Measurements from ENCODE around the gene CTIF.
A peak's percentile ranks its signal among the peaks of the same experiment; 100 is the strongest.

CTIF gene

DNA sequence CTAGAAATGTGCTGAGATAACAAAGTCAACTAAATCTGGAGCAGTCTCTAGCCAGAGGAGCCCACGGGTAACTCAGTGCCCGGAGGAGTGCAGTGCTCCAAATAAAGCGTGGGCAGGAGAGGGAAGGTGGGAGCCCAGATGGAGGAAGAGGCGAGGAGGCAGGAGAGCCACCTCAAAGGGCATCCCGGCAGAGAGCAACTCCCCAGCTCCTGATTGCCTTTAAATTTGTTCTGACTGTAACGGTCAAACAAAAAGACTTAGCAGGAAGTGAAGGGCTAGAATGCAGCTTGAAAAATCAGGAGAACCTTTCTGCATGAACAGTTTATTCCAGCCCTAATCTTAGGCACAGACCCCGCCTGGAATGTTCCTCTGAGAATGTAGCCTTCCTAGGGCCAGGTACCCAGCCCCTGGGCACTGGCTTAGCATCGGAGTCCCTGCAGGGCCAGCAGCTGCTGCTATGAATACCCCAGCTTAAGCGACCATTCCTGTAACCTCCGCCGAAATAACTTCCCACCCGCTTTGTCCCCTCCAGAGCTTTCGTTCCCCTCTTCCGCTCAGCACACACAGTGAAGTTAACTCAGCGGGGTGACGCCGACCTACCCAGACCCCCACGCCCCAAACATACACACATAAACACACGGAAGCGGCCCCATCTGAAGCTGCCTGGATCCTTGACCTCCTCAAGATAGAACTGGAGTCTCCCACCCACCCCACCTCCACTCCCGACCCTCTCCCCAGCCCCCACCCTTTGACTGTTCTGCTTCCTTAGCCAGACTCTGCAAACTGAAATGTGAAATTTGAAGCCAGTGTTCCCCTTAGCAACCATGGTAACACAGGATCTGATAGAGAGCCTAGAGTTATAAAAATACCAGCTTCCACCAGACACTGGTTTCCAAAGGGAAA, 288.7 kb downstream of the CTIF start:
- peak in 1 of 2 experiments; percentile 27 for DNase-seq

DNA sequence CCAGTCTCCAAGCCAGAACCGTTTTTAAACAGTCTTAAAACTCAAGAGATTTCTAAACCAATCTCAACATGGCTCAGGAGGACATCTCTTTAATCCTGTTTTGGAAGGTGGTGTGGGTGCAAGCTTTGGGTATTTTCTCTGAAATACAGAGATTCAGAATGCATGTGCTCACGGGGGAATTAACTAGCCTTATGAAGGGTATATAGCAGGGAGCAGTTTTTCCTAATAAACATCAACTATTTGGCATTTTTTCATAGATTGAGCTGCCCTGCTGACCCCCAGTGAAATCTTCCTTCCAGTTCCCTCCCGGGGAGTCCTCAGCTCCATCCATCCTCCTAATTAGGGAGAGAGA, 289.3 kb downstream of the CTIF start:
- no peak for DNase-seq

DNA sequence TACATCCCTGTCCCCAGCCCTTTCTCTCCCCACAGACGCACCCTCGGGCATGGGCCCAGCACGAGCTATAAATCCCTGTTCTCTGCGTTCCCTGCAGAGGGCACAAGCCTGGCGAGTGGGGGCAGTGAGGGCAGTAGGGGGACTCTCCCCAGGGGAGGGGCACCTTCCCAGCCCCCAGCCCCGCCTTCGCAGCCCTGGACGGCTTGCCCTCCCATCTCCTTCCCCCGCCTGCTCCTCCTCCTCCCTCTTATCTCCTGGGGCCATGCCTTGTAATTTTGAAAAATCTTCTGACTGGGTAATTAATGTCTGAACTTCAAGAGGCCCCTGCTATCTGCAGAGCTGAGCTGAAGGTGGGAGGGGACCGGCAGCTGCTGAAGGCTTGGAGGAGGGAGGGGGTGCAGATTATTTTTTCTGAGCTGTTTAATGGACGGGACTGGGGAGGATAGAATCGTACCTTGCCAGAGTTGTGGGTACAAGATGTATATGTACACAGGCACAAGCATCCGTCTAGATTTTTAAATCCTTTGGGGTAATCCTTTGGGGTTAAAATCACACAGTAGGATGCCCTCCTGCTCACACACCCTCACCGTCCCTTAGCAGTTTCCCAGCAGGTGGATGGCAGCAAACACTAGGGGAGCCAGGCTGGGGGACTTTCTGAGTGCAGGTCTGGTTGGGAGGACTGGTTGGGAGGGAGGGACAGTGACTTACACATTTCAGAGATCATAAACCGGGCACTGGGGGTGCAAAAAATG, 290.0 kb downstream of the CTIF start:
- peak in 1 of 2 experiments; percentile 67 for DNase-seq

DNA sequence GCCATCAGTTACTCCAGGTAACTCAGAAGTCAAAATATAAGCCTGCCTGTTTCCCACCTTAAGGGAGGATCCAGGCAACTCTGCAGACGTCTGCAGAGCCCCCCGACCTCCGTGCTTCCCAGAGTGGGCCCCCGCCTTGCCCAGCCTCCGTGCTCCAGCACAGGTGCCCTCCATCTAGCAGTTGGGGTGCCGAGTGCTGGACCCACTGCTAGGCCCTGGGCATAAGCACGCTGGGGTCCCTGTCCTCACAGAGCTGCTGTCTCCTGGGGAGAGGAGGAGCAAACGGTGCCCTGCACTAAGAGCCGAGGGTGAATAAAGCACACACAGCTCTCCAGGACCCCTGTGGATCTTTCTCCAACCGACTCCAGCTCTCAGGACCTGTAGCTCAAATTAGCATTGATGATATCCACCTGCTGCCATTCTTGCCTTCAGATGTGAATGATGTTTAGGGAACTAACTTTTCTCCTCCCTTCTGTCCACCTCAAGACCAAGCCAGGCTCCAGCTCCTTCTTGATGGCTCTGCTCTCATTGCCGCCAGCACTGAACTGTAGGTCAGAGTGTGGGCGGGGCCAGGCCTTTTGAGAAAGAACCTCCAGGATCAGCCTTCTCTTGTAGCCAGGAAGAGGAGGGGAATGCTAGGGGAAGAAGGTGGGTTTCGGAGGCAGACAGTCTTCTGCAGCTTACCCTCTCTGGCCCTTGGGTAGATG, 290.8 kb downstream of the CTIF start:
- DNase-seq = no peak

DNA sequence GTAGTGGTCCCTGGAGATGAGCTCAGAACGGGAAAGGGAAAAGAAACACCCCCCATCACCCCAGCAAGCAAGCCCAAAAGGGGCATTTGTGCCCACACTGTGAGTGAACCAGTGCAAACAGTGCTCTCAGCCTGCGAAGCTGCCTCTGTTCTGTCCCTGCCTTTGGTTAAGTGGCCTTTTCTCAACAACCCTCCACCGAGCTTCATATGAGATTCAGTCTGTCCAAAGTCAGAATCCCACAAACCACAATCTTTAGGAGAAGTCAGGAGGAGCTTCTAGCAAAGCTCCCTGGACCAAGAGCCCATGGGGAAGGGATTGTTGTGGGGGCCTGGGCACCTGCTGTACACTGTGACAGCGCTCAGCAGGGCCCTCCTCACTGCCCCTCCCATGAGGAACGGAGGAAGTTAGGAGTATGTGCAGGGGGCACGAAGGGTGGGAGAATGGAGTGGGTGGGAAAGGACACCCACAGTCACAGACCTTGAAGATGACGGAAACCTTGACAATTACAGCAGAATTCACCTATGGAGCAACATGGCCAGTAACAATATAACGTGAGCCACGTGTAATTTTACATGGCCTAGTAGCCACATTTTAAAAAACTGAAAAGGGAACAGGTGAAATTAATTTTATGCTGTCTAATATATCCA, 292.4 kb downstream of the CTIF start:
- DNase-seq = no peak

DNA sequence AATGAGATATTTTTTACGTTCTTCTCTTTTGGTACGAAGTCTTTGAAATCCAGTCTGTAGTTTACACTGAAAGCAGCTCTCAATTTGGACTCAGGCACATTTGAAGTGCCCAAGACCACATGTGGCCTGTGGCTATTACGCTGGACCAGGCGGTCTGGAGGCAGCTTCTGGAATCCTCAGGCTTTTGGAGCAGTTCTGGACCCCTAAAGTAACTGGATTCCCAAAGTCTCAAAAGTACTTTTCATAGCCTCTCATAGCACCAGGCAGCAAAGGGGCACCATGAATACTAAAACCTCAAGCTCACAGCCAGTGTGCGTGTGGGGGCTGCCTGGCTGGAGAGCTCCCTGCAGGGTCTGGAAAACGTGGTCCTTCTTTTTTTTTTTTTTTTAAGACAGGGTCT, 293.0 kb downstream of the CTIF start:
- no peak for DNase-seq

DNA sequence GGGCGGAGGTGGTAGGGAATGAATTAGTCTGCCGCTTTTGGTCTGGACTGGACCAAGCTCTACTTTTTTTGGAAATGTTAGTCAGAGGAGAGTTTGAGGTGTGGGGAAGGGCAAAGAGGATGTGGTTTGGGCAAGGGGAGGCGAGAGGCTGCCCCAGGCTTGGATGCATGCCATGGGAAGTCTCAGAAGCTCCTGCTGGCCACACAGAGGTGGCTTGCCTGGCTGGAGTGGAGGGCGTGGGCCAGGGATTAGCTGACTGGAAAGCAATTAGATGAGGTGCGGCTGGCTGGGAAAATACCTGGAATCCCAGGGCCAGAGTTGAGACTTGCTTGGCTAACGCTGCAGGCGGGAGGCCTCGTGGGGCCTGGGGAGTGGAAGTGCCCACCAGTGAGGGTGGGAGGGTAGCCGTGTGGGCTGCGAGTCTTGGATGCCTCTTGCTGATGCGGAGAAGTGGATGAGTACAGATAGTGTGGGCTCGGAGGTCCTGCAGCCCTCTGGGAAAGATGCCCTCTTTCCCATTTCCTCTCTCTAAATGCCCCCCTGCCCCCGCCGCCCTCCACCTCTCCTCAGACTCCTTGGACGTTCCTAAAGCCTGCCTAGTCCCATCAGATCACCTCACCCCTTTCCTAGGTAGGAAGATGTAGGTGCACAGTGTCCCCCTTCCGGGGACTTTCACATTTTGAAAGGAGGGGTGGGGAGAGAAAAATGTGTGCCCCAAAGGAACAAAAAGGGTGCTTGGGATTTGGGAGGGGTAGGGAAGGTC, 294.3 kb downstream of the CTIF start:
- no peak for DNase-seq

DNA sequence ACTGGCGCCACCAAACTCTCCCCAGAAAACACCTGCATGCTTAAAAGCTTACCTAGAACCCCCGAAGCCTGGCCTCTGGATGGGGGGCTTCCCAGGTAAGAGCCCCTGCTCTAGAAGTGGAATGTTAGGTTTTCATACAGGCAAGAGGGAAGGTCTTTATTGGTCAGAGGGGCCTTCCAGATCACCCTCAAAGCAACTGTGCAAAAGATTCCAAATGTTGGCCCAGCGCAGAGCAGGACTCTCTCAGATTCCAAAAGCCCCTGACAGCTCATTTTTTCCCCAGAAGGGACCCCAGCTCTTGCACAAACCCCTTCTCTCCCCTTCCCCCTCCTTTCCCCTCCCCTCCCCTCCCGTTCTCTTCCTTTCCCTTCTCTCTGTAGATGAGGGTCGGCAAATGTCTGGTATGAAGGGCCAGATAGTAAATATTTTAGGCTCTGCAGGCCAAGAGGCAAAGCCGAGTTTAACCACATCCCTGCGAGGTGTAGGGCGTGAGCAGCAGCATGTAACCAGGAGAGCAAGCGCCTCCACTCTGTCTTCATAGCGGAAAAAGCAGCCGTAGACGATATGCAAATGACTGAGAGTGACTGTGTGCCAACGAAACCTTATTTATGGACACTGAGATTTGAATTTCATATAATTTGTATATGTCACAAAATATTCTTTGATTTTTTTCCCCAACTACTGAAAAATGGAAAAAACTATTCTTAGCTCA, 295.0 kb downstream of the CTIF start:
- DNase-seq = no peak

DNA sequence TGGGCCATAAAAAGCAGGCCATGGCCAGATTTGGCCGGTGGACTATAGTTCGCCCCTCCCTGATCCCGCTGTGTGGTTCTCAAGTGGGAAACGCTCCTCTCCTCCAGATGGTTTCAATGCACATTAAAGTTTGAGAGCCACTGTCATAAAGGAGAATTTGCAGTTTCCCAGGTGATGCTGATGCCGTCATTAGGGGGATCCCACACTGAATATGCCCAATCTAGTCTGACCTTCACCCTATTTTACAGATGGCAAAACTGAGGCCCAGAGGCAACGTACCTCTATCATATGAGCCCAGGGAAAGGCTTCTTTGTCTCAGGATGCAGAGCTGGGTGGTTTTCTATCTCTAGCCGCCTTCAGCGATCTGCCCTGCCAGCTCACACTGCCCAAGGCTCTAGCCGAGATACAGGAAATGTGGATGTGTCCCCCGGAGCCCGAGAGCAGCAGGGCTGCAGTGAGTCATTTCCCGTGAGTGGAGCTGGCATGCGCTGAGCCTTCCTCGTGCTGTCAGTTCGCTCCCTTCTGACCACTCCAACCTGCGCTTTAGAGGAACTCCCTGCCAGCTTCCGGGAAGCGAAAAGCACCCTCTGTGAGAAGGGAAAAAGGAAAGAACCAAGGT, 295.7 kb downstream of the CTIF start:
- no peak for DNase-seq

DNA sequence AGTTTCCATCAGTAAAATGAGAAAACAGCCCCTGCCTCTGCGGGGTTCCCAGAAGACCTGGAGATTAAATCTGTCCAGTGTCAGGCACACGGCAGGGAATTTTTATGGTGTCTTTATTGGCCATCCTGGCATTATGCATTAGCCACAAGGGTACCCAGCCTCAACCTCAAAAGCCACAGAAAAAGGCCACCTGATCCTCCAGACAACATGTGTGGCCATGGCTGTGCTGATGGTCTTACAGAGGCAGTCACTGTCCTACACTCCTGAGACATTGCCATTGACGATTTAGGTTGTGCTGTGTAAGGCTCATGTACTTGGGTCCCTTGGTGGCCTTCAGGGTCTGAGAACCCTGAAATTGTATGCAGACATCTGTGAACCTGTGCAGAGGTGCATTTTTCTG, 296.3 kb downstream of the CTIF start:
- no peak for DNase-seq

DNA sequence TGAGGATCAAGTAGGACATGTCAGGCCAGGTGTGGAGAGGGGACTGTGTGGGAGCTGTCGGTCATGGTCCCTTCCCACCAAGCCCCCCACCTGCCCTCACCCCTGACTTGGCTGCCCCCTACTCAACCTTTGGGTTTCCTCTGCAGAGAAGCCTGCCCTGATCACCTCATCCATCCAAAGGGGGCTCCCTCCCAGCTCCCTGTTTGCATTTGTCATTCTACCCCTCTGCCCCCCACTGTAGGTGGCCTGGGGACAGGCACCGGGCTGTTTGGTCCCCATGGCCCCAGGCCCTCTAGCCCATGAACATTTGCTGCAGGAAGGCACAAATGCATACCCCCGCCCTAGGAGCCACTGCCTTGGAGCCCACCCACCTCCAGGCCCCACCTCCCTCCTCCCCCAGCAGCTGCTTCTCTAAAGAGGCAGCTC, 296.9 kb downstream of the CTIF start:
- no peak for DNase-seq

DNA sequence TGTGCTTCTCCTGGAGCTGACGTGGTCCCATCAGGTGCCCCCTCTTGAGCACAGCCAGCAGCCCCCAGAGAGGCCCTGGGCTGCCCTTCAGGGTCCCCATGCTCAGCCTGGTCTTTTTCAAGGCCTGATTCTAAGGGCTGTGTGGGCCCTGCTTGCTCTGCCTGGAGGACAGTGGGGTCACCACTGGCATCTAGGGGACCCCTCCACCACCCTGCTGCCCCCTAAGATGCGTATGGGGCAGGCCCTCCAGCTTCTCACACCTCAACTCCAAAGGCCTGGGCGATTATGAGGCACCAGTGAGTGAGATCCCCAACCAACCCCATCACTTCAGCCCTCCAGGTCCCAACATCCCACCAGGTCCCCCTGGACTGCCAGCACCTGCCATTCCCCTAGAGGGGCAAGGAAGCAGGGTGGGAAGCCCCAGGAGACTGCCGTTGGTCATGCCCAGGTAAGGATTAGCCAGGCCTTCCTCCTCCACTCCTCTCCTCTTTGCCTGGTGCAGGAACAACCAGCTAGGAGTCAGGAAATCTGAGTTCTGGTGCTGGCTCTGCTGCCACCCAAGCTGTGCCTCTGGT, 297.5 kb downstream of the CTIF start:
- DNase-seq = no peak

DNA sequence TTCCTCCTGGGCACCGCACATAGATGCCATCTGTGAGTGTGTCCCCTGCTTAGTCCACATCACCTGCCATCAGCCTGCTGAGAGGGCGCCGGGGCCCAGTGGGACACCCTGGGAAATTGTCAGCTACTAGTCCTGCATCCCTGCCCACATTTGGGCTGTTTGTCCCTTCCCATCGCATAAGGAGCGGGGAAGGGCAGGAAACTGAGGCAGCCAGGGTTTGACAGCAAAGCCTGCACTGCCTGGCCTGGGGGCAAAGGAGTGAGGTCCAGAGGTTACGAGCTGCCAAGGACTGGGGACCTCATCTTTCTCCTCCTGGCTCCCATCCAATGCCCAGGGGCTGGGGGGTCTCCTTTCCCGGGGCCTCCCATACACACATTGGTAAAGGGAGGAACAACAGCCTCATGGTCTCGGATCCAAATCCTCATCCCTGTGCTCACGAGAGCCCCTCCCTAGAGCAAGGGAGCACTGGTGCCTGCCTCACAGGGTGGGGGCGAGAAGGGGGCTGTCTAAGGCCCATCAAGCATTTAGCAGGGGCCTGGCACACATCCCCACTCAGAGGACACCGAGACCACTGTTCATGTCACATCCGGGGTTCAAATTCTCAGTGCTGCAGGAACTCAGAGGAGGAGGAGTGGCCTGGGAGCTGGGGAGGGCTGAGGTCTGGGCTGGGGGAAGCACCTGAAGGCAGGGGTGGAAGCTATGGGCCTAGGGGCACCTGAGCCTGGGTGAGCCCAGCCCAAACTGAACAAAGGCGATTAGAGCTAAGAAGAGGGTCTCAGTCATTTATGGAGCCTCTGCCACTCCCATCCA, 298.2 kb downstream of the CTIF start:
- DNase-seq = no peak

DNA sequence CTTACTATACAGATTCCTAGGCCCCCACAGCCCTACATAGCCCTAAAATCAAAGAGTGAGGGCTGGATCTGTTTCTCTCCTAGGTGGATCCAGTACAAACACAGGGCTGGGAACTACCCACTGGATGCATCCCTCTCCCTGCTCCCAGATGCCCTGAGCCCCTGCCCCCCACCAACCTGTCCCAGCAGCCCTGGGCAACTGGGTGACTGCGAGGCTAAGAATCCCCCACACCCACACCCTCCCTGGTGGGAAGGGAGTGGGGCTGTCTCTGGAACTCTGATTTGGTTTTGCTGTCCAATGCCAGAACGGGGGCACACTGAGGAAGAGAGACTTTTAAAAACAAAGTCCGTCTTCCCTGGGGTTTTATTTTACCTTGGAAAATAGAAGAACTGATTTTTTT, 298.8 kb downstream of the CTIF start:
- no peak for DNase-seq

DNA sequence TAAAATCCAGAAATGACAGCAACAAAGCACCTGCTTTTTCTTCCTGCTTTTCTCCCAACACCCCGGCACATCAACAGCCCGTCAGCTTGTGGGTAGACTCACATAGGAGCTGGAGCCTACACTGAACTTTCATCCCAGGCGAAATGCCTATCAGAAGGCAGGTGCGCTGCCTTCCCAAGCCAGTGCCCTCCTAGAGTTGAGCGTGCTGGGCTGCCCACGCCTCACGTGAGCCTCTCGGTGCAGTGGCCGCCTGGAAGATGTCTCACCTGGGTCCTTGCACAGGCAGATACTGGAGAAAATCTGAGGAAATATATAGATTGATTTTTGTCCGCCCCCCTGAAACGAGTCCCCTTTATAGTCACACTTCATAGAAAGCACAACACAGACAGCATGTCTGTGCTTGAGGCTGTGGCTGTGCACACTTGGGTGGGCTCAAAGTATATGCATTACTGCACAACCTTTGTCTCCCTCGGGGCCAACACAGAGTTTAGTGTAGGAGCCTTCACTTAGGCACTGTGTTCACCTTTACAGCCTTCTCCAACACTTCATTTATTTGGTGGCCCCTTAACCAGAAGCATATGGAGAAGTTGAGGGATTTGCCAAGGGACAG, 299.4 kb downstream of the CTIF start:
- no peak for DNase-seq

DNA sequence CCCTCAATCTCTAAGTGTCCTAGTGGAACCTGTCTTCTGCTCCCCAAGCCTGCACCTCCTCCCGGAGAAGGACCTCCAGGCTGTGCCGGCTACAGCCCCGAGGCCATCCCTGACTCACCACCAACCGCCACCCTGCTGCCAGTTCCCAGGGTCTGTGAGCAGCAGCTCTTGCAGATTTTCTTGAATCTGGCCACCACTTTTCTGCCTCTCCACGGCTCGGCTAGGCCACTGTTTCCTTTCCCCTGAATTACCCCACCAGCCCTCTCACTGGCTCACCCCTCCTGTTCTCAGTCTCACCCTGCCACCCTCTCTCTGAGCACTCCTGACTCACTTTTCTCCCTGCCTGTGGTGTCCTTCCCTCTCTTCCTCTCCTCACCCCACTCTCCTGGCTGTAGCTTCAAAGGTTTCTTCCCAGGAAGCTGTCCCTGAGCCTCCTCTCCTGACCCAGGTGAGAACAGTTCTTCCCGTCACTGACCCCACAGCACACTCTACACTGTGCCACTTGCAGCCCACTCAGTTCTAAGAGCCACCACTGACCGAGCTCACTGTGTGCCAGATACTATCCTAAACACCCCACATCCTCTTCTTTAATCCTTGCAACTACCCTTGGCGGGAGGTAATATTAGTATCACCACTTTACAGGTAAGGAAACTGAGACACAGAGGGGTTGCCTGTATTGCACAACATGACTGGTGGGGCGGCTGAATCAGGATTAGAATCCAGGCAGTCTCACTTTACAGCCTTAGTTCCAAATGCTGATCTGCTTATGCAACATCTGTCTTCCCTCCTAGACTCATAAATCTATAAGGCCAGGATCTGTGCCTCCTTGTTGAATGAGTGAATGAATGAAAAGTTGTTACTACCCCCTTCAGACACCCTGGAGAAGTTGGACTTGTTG, 300.3 kb downstream of the CTIF start:
- DNase-seq = peak in 1 of 2 experiments; percentile 30

DNA sequence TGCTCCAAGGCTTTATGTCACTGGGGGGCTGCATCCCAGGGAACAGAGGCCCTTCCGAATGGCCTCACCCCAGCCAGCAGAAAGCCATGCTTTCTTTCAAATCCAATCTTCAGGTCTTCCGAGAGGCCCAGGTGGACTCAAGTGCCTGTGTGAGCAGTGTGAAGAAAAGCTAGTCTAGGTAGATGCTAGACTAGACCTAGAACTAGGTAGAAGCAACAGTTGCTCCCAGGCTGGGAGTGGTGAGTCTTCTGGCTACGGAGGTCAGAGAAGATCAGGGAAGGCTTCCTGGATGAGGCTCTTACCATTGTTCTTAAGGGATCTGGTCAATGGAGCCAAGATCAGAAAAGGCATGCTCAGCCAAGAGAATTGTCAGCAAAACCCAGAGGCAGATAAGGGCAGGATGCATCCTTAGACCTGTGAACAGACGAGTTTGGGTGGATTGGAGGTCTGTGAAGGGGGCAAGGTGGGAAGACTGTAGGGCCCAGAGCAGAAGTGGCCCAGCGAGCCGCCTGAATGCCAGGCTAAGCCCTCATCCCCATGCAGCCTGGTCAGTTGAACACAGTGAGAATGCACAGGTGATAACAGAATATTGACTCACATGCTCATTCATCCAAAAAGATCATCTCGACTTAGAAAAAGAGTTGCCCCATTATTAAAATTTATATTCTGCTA, 301.1 kb downstream of the CTIF start:
- DNase-seq = no peak

DNA sequence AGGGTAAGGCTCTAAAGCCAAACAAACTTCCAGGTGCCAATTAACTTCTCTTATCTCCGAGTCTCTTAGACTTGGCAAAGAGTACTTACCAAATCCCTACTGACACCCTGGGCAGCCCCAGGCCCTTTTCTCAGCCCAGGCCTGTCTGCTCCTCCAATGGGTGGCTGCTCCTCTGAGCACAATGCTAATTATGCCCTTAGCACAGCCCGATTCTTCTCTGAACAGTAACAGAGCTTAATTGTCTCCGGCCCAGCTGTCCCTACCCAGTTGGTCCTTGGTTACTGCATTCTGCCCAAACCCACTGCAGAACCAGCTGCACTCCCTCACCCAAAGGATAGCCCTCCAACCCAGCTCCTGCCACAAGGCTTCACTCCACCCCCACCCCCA, 301.7 kb downstream of the CTIF start:
- peak; percentile 20 to 49 for DNase-seq
